ENCODE results near the gene CAT.

Gene CAT

GRCh38 chr11:34490304-34490703 is 51.6 kb downstream of the CAT start:
- H3K9ac ChIP-seq (ENCODE audit: low read length in 5 of 5), result no peak overlapping the region
- no peak overlapping the region for H3K4me3 ChIP-seq (ENCODE audit: low read depth in 1 of 5, low read length in 5 of 5)
- H3K9me3 ChIP-seq (ENCODE audit: control insufficient read depth in 5 of 5, low read length in 5 of 5), result no peaks in the 10 kb centered on the region
- no peaks in the 10 kb centered on the region for H3K36me3 ChIP-seq (ENCODE audit: control insufficient read depth in 5 of 5, insufficient read depth in 5 of 5, low read length in 5 of 5)
- H3K4me1 ChIP-seq (ENCODE audit: control insufficient read depth in 5 of 5, insufficient read depth in 5 of 5, low read length in 5 of 5), result peaks cover 0 to 8% (median 0%) of the 10 kb centered on the region in 5 donors
- no peaks in the 10 kb centered on the region for H3K27me3 ChIP-seq (ENCODE audit: control insufficient read depth in 5 of 5, insufficient read depth in 4 of 5, low read length in 5 of 5)
- no peak overlapping the region for H3K27ac ChIP-seq (ENCODE audit: low read depth, low read length)

GRCh38 chr11:34492806-34493414 is 54.2 kb downstream of the CAT start:
- Histone ChIP-seq H3K36me3 (ENCODE audit: control insufficient read depth in 5 of 5, insufficient read depth in 5 of 5, low read length in 5 of 5) (no peaks in the 10 kb centered on the region), H3K9ac (ENCODE audit: low read length in 5 of 5) (no peak overlapping the region), H3K27ac (ENCODE audit: low read depth, low read length) (no peak overlapping the region), H3K4me1 (ENCODE audit: control insufficient read depth in 5 of 5, insufficient read depth in 5 of 5, low read length in 5 of 5) (peaks cover 0 to 8% (median 0%) of the 10 kb centered on the region in 5 donors), H3K9me3 (ENCODE audit: control insufficient read depth in 5 of 5, low read length in 5 of 5) (no peaks in the 10 kb centered on the region), H3K4me3 (ENCODE audit: low read depth in 1 of 5, low read length in 5 of 5) (no peak overlapping the region), H3K27me3 (ENCODE audit: control insufficient read depth in 5 of 5, insufficient read depth in 4 of 5, low read length in 5 of 5) (no peaks in the 10 kb centered on the region)

- H3K9me3 ChIP-seq (ENCODE audit: control insufficient read depth in 5 of 5, low read length in 5 of 5), result no peaks in the 10 kb centered on the region
- H3K27ac ChIP-seq (ENCODE audit: low read depth, low read length), result no peak overlapping the region
- no peak overlapping the region for H3K4me3 ChIP-seq (ENCODE audit: low read depth in 1 of 5, low read length in 5 of 5)
- H3K27me3 ChIP-seq (ENCODE audit: control insufficient read depth in 5 of 5, insufficient read depth in 4 of 5, low read length in 5 of 5), result no peaks in the 10 kb centered on the region
- H3K36me3 ChIP-seq (ENCODE audit: control insufficient read depth in 5 of 5, insufficient read depth in 5 of 5, low read length in 5 of 5), result no peaks in the 10 kb centered on the region
- no peak overlapping the region for H3K9ac ChIP-seq (ENCODE audit: low read length in 5 of 5)
- H3K4me1 ChIP-seq (ENCODE audit: control insufficient read depth in 5 of 5, insufficient read depth in 5 of 5, low read length in 5 of 5), result peaks cover 0 to 8% (median 0%) of the 10 kb centered on the region in 5 donors
These were observed 54.7 kb downstream of the CAT start for GRCh38 chr11:34493468-34493867.

- no peak overlapping the region for H3K4me3 ChIP-seq (ENCODE audit: low read depth in 1 of 5, low read length in 5 of 5)
These were observed 55.3 kb downstream of the CAT start for GRCh38 chr11:34493926-34494595.

GRCh38 chr11:34495239-34495723 is 56.5 kb downstream of the CAT start:
- H3K9ac ChIP-seq (ENCODE audit: low read length in 5 of 5), result no peak overlapping the region
- no peaks in the 10 kb centered on the region for H3K27me3 ChIP-seq (ENCODE audit: control insufficient read depth in 5 of 5, insufficient read depth in 4 of 5, low read length in 5 of 5)

More at GRCh38 chr11:34493926-34494595, 55.3 kb downstream of the CAT start:
- H3K27ac ChIP-seq (ENCODE audit: low read depth, low read length), result no peak overlapping the region
- peaks cover 0 to 8% (median 0%) of the 10 kb centered on the region in 5 donors for H3K4me1 ChIP-seq (ENCODE audit: control insufficient read depth in 5 of 5, insufficient read depth in 5 of 5, low read length in 5 of 5)
- no peaks in the 10 kb centered on the region for H3K9me3 ChIP-seq (ENCODE audit: control insufficient read depth in 5 of 5, low read length in 5 of 5)
- no peaks in the 10 kb centered on the region for H3K27me3 ChIP-seq (ENCODE audit: control insufficient read depth in 5 of 5, insufficient read depth in 4 of 5, low read length in 5 of 5)
- no peaks in the 10 kb centered on the region for H3K36me3 ChIP-seq (ENCODE audit: control insufficient read depth in 5 of 5, insufficient read depth in 5 of 5, low read length in 5 of 5)
- no peak overlapping the region for H3K9ac ChIP-seq (ENCODE audit: low read length in 5 of 5)

GRCh38 chr11:34495724-34496377 is 57.1 kb downstream of the CAT start:
- Histone ChIP-seq H3K9me3 (ENCODE audit: control insufficient read depth in 5 of 5, low read length in 5 of 5) (no peaks in the 10 kb centered on the region), H3K36me3 (ENCODE audit: control insufficient read depth in 5 of 5, insufficient read depth in 5 of 5, low read length in 5 of 5) (no peaks in the 10 kb centered on the region), H3K27me3 (ENCODE audit: control insufficient read depth in 5 of 5, insufficient read depth in 4 of 5, low read length in 5 of 5) (no peaks in the 10 kb centered on the region), H3K4me1 (ENCODE audit: control insufficient read depth in 5 of 5, insufficient read depth in 5 of 5, low read length in 5 of 5) (peaks cover 0 to 21% (median 0%) of the 10 kb centered on the region in 5 donors), H3K27ac (ENCODE audit: low read depth, low read length) (no peak overlapping the region), H3K4me3 (ENCODE audit: low read depth in 1 of 5, low read length in 5 of 5) (no peak overlapping the region), H3K9ac (ENCODE audit: low read length in 5 of 5) (no peak overlapping the region)

More at GRCh38 chr11:34495239-34495723, 56.5 kb downstream of the CAT start:
- Histone ChIP-seq H3K27ac (ENCODE audit: low read depth, low read length) (no peak overlapping the region), H3K9me3 (ENCODE audit: control insufficient read depth in 5 of 5, low read length in 5 of 5) (no peaks in the 10 kb centered on the region), H3K4me1 (ENCODE audit: control insufficient read depth in 5 of 5, insufficient read depth in 5 of 5, low read length in 5 of 5) (peaks cover 0 to 18% (median 0%) of the 10 kb centered on the region in 5 donors), H3K4me3 (ENCODE audit: low read depth in 1 of 5, low read length in 5 of 5) (no peak overlapping the region), H3K36me3 (ENCODE audit: control insufficient read depth in 5 of 5, insufficient read depth in 5 of 5, low read length in 5 of 5) (no peaks in the 10 kb centered on the region)

- Histone ChIP-seq H3K4me3 (ENCODE audit: low read depth in 1 of 5, low read length in 5 of 5) (no peak overlapping the region), H3K36me3 (ENCODE audit: control insufficient read depth in 5 of 5, insufficient read depth in 5 of 5, low read length in 5 of 5) (no peaks in the 10 kb centered on the region), H3K4me1 (ENCODE audit: control insufficient read depth in 5 of 5, insufficient read depth in 5 of 5, low read length in 5 of 5) (peaks cover 2 to 31% (median 11%) of the 10 kb centered on the region in 5 donors), H3K27me3 (ENCODE audit: control insufficient read depth in 5 of 5, insufficient read depth in 4 of 5, low read length in 5 of 5) (no peaks in the 10 kb centered on the region), H3K27ac (ENCODE audit: low read depth, low read length) (no peak overlapping the region), H3K9me3 (ENCODE audit: control insufficient read depth in 5 of 5, low read length in 5 of 5) (no peaks in the 10 kb centered on the region), H3K9ac (ENCODE audit: low read length in 5 of 5) (peak overlapping the region in 1 of 5 donors; percentile 25)
These were observed 61.2 kb downstream of the CAT start for GRCh38 chr11:34499719-34500500.

- Histone ChIP-seq H3K4me1 (ENCODE audit: control insufficient read depth in 5 of 5, insufficient read depth in 5 of 5, low read length in 5 of 5) (peaks cover 2 to 31% (median 11%) of the 10 kb centered on the region in 5 donors), H3K27me3 (ENCODE audit: control insufficient read depth in 5 of 5, insufficient read depth in 4 of 5, low read length in 5 of 5) (no peaks in the 10 kb centered on the region), H3K36me3 (ENCODE audit: control insufficient read depth in 5 of 5, insufficient read depth in 5 of 5, low read length in 5 of 5) (no peaks in the 10 kb centered on the region), H3K9me3 (ENCODE audit: control insufficient read depth in 5 of 5, low read length in 5 of 5) (no peaks in the 10 kb centered on the region), H3K27ac (ENCODE audit: low read depth, low read length) (no peak overlapping the region), H3K9ac (ENCODE audit: low read length in 5 of 5) (no peak overlapping the region), H3K4me3 (ENCODE audit: low read depth in 1 of 5, low read length in 5 of 5) (no peak overlapping the region)
These were observed 62.8 kb downstream of the CAT start for GRCh38 chr11:34501500-34501899.

- H3K9me3 ChIP-seq (ENCODE audit: control insufficient read depth in 5 of 5, low read length in 5 of 5), result no peaks in the 10 kb centered on the region
- no peak overlapping the region for H3K9ac ChIP-seq (ENCODE audit: low read length in 5 of 5)
- no peak overlapping the region for H3K4me3 ChIP-seq (ENCODE audit: low read depth in 1 of 5, low read length in 5 of 5)
- H3K27ac ChIP-seq (ENCODE audit: low read depth, low read length), result no peak overlapping the region
- H3K36me3 ChIP-seq (ENCODE audit: control insufficient read depth in 5 of 5, insufficient read depth in 5 of 5, low read length in 5 of 5), result no peaks in the 10 kb centered on the region
- no peaks in the 10 kb centered on the region for H3K27me3 ChIP-seq (ENCODE audit: control insufficient read depth in 5 of 5, insufficient read depth in 4 of 5, low read length in 5 of 5)
- H3K4me1 ChIP-seq (ENCODE audit: control insufficient read depth in 5 of 5, insufficient read depth in 5 of 5, low read length in 5 of 5), result peaks cover 2 to 31% (median 11%) of the 10 kb centered on the region in 5 donors
These were observed 63.2 kb downstream of the CAT start for GRCh38 chr11:34501949-34502348.

Measured in subcutaneous abdominal adipose tissue (tissue), 5 donors.